Left ventricle myocardium superior (tissue), 1 donor: ENCODE results near the gene RTBDN. TPM values are rescaled to one million over a fixed set of nuclear protein-coding genes. Genes with fewer than 3 reads are reported as not detected.
"Not testable (repeated sequence)": the region's sequence is repeated elsewhere in the genome, so short reads cannot be mapped to it uniquely, and the experiment has no call there.

Source experiments
- ATAC-seq: fragments of 200-7000 bp; cut with Tn5 transposase; one replicate; pipeline ENCODE4 v1.9.1; 2020; ENCODE audit warnings: mild to moderate bottlenecking, moderate library complexity
- DNase-seq: peaks from one replicate; pipeline ENCODE4 v3.0.0-alpha.2; 2020
- intact Hi-C: fragments of 100-400 bp; cut with micrococcal nuclease; formaldehyde crosslinking; loops from one replicate; pipeline ENCODE4 v1.11.0; 2022
- total RNA-seq: library from RNA; stranded (reverse); fragmentation: NEBNext Ultra II Directional; extraction: Animal tissue kit (Norgen Biotek cat#: 25700); gene quantifications from one replicate; pipeline ENCODE4 v1.2.1, GENCODE V29; 2021
- donor health status: DM: no; HTN: yes; CAD: no; lungs with severe emphysema.

The RTBDN gene
- total RNA-seq, 1 donor from 2014 or later: not detected

DNA sequence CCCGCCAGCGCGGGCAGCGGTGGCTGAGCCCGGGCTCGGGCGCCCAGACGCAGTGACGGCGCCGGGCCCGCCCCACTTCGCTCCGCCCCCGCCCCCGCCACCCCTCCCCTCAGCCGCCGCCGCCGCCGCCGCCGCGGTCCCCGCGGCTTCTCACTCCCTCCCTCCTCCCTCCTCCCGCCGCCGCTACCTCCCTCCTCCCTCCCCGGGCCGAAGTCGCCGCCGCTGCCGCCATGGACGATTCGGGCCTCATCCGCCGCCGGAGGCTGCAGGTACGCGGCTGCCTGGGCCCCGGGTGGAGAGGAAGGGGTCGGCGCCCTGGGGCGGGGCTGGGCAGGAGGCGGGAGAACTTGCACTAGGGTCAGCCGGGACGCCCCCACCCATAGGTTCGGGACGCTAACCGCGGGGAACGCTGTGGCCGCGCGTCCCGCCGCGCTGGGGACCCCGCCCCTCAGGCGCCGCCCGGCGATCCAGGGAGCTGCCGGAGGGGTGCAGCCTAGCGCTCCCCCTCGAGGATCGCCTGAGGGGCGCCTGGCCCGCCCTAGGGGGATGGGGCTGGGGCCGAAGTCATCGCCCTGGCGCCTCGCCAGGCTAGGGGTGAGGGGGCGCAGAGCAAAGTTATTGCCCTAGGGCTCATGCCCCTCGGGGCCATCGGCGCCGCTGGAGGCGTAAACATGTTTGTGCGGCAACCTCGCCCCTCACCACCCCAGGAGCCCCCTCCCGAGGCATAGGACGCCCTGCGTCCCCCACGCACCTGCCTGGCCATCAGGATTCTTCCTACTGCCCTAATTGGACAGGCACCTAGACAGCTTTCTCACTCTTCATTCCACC is 427 bp downstream of the RTBDN start:
- DNase-seq (peak; percentile 35), ATAC-seq (peak; percentile 43)
- intact Hi-C loops: no loop called here

DNA sequence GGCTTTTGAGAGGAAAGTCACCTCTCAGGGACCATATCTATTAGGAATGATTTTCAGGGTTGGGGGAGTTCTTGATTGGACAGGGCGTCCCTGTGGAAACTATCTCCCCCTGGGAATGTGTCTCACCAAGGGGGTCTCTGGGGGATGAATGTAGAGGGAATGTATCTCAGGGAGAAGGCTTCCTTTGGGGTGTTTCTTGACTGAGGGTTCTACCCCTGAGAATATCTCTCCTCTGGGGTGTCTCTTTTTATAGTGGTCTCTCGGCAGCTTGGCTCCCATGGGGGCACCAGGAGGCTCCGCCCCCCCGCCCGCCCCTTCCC is 1.0 kb downstream of the RTBDN start:
- DNase-seq (no peak), ATAC-seq (no peak)
- intact Hi-C loops: no loop called here

GRCh38 chr19:12828494-12828893 is 5.9 kb downstream of the RTBDN start:
- DNase-seq (no peak), ATAC-seq (no peak)
- intact Hi-C loops: no loop called here

- DNase-seq (no peak), ATAC-seq (no peak)
- intact Hi-C loops: no loop called here
Measured at GRCh38 chr19:12825254-12826131, 8.9 kb downstream of the RTBDN start.

DNA sequence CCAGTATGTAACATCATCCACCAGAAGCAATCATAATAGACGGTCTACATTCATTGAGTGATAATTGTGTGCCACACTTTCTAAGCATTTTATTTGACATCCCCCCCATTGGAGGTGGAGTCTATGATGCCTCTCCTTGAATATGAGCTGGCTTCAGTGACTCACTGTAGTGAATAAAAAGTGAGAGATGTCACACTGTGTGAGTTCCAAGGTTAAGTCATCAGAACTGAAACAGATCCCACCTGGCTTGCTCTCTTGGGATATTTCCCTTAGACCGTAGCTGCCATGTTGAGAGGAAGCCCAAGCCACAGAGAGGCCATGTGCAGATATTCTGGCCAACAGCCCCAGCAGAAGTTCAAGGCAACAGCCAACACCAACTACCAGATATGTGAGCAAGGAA is 12.6 kb downstream of the RTBDN start:
- DNase-seq (no peak), ATAC-seq (no peak)
- intact Hi-C loops: no loop called here

- DNase-seq, ATAC-seq, intact Hi-C loops: not testable (repeated sequence)
Measured at GRCh38 chr19:12817810-12818209, 16.6 kb downstream of the RTBDN start.

GRCh38 chr19:12817188-12817587 is 17.2 kb downstream of the RTBDN start:
- ATAC-seq, intact Hi-C loops: not testable (repeated sequence)

GRCh38 chr19:12815088-12815487 is 19.3 kb downstream of the RTBDN start:
- no peak for ATAC-seq
- intact Hi-C loops: no loop called here
- DNase-seq: no peak

More at GRCh38 chr19:12817188-12817587, 17.2 kb downstream of the RTBDN start:
- not testable (repeated sequence) for DNase-seq

DNA sequence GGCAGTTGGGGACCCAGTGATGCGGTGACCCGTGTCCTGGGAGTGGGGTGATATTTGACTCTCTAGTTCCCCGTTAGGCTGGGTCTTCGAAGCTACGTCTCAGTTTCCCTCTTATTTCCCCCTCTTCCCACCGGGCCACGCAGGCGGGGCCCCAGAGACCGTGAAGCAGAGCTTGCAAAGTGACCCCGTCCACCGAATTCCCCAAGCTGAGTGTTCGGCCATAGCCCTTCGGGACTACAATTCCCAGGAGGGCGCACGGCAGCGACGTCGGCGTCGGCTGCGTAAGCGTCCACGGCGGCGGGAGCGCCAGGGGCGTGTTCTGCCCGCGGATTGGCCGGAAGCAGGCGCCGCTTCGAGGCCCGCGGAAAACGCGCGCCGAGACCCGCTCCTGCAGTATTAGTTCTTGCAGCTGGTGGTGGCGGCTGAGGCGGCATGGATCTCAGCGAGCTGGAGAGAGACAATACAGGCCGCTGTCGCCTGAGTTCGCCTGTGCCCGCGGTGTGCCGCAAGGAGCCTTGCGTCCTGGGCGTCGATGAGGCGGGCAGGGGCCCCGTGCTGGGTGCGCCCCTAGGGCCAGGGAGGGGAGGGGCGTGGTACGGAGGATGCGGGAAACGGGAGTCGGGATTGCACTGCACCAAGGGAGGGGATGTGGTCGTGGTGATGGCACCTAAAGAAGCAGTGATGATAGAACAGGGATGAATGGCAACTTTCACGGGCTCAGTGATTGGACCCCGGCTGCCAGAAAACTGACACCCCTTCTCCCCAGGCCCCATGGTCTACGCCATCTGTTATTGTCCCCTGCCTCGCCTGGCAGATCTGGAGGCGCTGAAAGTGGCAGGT is 27.9 kb downstream of the RTBDN start, which contains the start of gene RNASEH2A:
Gene RNASEH2A, plus strand, starts transcription at position 343 of the 840 bp plus-strand sequence. Its CDS starts 90 bp downstream, at position 433.
- intact Hi-C loops: loop anchor here (5.0 kb wide), 1 partner anchor 39 kb away; no protein-coding TSS in a partner anchor
- peak; percentile 96 for DNase-seq
- peak; percentile 86 for ATAC-seq

GRCh38 chr19:12804051-12804450 is 30.3 kb downstream of the RTBDN start:
- ATAC-seq (no peak), DNase-seq (no peak)
- intact Hi-C loops: no loop called here

- intact Hi-C loops: no loop called here
- DNase-seq: no peak
- peak; percentile 7 for ATAC-seq
Measured at GRCh38 chr19:12802267-12803106, 31.9 kb downstream of the RTBDN start.

DNA sequence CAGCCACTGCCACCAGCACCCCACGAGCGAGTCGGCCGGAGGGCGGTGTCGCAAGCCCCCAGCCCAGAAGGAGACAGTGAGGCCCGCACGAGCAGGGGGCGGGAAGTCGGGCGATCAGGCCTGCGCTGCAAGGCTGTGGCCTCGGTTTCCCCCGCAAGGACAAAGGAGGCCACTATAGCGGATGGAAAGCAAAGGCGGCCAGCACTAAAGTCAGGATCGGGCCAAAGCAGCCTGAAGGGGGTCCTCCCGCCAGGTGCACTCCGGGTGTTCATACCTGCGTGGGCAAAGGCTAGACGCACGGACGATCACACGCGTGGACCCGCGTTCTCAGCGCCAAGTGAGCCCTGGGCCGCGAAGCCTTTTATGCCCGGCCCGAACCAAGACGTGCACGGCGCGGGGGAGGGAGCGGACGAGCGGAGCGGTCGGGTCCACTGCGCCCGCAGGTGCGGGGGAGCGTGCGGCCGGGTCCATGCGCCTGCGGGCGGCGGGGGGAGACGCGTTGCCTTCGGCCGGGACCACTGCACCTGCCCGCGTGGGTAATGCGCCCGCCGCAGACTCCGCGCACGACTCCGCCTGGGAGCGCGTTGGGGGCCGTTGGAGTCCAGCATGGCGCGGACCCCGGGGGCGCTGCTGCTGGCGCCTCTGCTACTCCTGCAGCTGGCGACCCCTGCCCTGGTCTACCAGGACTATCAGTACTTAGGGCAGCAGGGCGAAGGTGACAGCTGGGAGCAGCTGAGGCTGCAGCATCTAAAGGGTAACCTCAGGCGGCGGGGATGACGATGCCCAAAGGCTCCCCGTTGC is 32.7 kb downstream of the RTBDN start, which contains the start of the genes PRDX2 and THSD8:
Gene PRDX2, minus strand, starts transcription at position 335 of the 801 bp plus-strand sequence. CDS start 539 bp downstream, outside the sequence.
Gene THSD8, plus strand, starts transcription at position 604 of the 801 bp plus-strand sequence. Its CDS starts 3 bp downstream, at position 607.
- peak; percentile 90 for DNase-seq
- intact Hi-C loops: no loop called here
- ATAC-seq: peak; percentile 89

DNA sequence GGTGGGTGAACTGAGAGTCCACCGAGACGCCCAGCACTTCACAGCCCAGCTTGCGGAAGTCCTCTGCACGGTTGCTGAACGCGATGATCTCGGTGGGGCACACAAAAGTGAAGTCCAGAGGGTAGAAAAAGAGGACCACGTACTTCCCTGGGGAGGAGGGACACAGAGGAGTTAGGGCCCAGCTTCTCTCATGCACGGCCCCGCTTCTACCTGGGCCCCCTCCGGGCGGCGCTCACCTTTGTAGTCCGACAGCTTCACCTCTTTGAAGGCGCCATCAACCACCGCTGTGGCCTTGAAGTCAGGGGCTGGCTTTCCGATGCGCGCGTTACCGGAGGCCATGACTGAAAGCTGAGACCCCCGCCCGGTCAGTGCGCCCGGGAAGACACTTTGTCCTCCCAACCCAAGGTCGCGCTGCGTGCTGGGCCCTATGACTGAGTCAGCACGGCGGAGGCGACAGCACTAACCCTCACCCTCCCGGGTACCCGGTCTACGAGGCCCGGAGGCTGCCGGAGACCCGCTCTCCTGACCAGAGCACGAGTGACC is 33.4 kb downstream of the RTBDN start:
- intact Hi-C loops: no loop called here
- no peak for DNase-seq
- ATAC-seq: peak; percentile 35

GRCh38 chr19:12800466-12800770 is 34.0 kb downstream of the RTBDN start:
- ATAC-seq (no peak), DNase-seq (no peak)
- intact Hi-C loops: no loop called here

- no peak for DNase-seq
- intact Hi-C loops: no loop called here
- ATAC-seq: no peak
Measured at GRCh38 chr19:12799742-12800465, 34.5 kb downstream of the RTBDN start.

DNA sequence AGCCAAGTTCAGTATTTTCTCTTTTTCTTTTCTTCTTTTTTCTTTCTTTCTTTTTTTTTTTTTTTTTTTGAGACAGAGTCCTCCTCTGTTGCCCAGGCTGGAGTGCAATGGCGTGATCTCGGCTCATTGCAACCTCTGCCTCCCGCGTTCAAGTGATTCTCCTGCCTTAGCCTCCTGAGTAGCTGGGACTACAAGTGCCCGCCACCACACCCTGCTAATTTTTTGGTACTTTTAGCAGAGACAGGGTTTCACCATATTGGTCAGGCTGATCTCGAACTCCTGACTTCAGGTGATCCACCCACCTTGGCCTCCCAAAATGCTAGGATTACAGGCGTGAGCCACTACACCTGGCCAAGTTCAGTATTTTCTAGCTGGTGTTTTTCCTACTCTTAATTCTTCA is 36.8 kb downstream of the RTBDN start:
- DNase-seq, intact Hi-C loops, ATAC-seq: not testable (repeated sequence)
